Measurements from ENCODE around the gene CDH23.
"Not testable (repeated sequence)": the region's sequence is repeated elsewhere in the genome, so short reads cannot be mapped to it uniquely, and the experiment has no call there.

The CDH23 gene

GRCh38 chr10:71848325-71849275, 451.9 kb downstream of the CDH23 start:
- no peak for DNase-seq

- no peak for DNase-seq
Observed at GRCh38 chr10:71849461-71849908, 452.8 kb downstream of the CDH23 start.

- DNase-seq, result peak in 1 of 2 experiments; percentile 39
Observed at GRCh38 chr10:71850021-71850742, 453.5 kb downstream of the CDH23 start.

GRCh38 chr10:71850743-71851464, 454.2 kb downstream of the CDH23 start, which contains the start of gene PSAP:
TSS of gene PSAP (minus strand) at chr10:71851251. CDS start at chr10:71851221, 30 bp downstream.
- peak; percentile 53 to 96 for DNase-seq

GRCh38 chr10:71851465-71852095, 454.9 kb downstream of the CDH23 start:
- DNase-seq, result not testable (repeated sequence)

GRCh38 chr10:71852355-71852937, 455.7 kb downstream of the CDH23 start:
- no peak for DNase-seq

GRCh38 chr10:71854031-71854430, 457.3 kb downstream of the CDH23 start:
- DNase-seq, result no peak

GRCh38 chr10:71856619-71857018, 459.9 kb downstream of the CDH23 start:
- DNase-seq, result no peak

- DNase-seq, result no peak
Observed at GRCh38 chr10:71857934-71858890, 461.5 kb downstream of the CDH23 start.

GRCh38 chr10:71860243-71861029, 463.7 kb downstream of the CDH23 start:
- peak in 1 of 2 experiments; percentile 53 for DNase-seq

- no peak for DNase-seq
Observed at GRCh38 chr10:71863203-71863602, 466.5 kb downstream of the CDH23 start.

- no peak for DNase-seq
Observed at GRCh38 chr10:71864911-71865361, 468.2 kb downstream of the CDH23 start.

All from cerebellar nuclear complex (tissue), 1 donor.